ENCODE data around the gene ING4.

ING4 gene

GRCh38 chr12:6607751-6608591 is 54.9 kb downstream of the ING4 start:
- in situ Hi-C loops (cut with MboI; ENCODE audit: low sequenced_read_pairs): no loop called here

GRCh38 chr12:6606331-6607131 is 56.4 kb downstream of the ING4 start:
- in situ Hi-C loops (cut with MboI; ENCODE audit: low sequenced_read_pairs): no loop called here

DNA sequence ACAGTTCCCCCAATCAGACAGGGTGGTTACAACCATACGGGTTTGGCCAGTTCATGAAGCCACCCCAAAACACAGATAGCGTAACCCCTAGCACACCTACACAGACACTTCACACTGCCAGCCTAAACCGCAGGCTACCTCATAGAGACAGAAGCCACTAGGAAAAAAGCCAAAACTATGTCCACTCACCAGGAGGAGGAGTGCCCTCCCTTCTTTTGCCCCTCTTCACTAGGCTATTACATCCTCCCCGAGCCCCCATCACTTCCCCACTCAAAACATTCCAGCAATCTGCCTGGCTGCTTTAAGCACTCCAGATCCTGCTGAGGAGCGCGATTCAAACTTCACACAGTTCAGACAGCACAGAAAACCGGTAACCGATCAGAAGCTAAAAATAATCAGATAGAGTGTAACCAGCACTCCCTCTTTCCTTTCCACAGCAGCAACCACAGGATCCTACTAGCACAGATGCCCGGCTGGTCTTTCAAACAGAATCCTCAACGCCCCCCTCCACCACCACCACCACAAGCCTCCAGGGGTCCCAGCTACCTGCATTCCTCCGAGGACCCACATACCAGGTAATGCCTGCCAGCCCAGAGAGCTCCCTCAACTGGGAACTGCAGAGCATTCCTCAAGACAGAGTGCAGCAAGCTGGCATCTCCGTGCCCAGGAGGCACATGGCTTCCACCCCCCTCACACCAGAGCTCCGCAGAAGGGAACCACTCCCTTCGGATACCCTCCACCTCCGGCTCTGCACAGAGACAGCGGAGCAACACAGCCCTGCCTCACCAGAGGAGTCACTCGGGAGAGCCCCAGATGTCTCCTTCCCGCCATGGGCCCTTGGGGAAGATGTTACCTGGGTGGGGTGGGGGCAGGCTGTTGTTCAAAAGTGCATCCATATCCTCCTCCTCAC is 57.2 kb downstream of the ING4 start:
- in situ Hi-C loops (cut with MboI; ENCODE audit: low sequenced_read_pairs): no loop called here

GRCh38 chr12:6604259-6605029 is 58.5 kb downstream of the ING4 start:
- in situ Hi-C loops (cut with MboI; ENCODE audit: low sequenced_read_pairs): no loop called here

GRCh38 chr12:6603095-6603567 is 59.8 kb downstream of the ING4 start:
- in situ Hi-C loops (cut with MboI; ENCODE audit: low sequenced_read_pairs): no loop called here

DNA sequence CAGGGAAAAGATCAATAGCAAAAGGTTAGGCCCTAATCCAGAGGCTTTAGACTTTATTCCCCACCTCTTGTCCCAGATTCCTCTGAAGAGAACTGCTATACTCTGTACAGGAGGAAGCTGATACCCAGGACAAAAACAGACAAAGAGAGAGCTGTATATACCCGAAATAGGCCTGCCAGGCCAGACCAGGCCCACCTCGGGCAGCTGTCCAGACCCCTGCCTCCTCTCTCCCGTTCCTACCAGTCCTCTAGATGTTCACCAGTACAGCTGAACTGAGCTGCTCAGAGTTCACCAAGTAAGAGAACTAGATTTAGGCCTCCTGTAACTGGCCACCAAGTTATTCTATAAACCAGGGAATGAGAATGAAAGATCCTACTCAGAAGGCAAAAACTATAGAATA is 60.4 kb downstream of the ING4 start:
- in situ Hi-C loops (cut with MboI; ENCODE audit: low sequenced_read_pairs): no loop called here

All from hTERT RPE-1 (cell line).